NCI-H774 (cell line): ENCODE data around the gene KIAA0825.
A peak's percentile ranks its signal among the peaks of the same experiment; 100 is the strongest.

Experiments
- DNase-seq: peaks from one replicate; lab custom pipeline; 2025; lab: John Stamatoyannopoulos, UW

Gene KIAA0825, protein sequence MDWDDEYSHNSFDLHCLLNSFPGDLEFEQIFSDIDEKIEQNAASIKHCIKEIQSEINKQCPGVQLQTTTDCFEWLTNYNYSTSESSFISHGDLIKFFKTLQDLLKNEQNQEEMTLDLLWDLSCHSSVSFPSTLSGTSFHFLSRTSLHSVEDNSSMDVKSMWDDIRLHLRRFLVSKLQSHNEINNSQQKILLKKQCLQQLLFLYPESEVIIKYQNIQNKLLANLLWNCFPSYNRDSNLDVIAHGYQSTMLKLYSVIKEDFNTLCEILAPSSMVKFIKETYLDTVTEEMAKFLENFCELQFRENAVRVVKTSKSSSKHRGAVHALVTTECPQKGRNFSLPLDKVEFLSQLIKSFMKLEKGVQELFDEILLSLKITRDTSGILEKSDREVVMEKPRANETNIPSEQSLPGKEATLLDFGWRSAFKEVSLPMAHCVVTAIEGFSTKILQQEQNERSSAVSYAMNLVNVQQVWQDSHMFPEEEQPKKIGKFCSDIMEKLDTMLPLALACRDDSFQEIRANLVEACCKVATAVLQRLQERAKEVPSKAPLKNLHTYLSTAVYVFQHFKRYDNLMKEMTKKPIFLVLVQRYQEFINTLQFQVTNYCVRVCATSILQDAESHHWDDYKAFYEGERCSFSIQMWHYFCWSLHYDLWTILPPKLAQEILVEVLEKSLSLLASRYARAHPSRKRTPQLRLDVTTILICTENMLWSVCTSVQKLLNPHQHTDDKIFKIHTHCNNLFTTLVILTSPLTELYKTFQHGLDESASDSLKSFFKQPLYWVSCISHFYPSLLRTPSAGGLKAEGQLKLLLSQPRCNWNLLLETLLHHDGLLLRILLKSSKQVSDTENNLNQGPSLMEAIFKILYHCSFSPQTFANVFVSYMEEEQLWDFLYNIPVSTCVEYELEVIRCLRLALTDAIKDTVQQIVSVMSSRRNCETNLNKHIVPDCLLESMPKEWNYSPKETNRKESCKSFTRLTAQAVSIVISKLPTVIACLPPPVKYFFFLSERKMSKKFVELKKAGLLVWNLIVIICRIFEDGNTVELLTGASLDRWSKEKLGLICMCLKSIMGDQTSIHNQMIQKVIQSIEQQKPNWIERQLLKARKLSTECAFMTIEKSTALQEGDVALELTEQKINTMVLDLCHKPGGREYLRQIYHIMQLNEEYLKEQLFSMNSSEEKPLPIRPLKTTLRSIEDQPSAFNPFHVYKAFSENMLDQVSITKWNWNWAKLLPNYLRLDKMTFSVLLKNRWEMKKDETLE (N-terminal part only)

GRCh38 chr5:94618493-94619328, at the start of gene KIAA0825, which contains the start of gene SLF1:
Gene KIAA0825, minus strand, starts transcription at chr5:94618604. Its CDS starts 81,478 bp downstream, at chr5:94537126.
Gene SLF1, plus strand, starts transcription at chr5:94618669. Its CDS starts 10,142 bp downstream, at chr5:94628811.
- DNase-seq, result peak; percentile 88

- DNase-seq, result no peak
Measured at GRCh38 chr5:94667937-94668336, 49.5 kb upstream of the KIAA0825 start.

DNA sequence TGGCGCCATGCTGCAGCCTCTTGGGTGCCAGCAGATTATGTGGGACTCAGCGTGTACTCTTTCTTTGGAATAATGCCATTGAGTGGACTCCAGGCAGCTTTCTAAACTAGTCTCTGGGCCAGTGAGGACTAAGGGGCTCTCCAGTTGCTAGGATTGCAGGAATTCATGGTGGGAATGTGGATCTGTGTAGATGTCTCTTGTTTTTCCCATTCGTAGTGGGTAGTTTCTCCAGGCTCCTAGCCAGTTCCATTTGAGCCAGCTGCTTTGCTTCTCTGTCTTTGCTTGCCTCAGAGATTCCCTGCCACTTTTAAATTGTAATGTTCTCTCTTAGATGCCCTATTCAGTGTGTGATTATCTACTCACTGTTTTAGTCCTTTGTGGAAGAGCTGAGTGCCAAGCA, 42.7 kb upstream of the KIAA0825 start:
- no peak for DNase-seq

- DNase-seq, result no peak
Measured at GRCh38 chr5:94660506-94660905, 42.1 kb upstream of the KIAA0825 start.

- DNase-seq, result no peak
Measured at GRCh38 chr5:94658272-94658671, 39.9 kb upstream of the KIAA0825 start.

DNA sequence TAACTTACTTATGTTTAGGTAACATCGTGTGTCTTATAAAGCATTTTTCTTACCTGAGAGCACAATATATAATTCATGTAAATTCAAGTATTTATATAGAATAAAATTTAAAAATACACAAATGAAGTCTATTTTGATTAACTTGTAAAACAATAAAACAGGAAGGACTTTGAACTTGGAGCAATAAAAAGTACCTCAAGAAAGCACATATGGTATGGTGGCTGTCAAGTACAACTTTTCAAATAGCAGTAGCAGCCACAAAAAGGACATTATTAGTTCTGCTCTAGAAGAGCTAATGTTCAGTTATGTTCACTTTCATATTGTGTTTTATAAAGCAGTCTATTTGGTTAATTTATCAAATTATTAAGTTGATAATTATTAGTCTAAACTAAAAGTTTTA, 31.5 kb upstream of the KIAA0825 start:
- DNase-seq, result no peak

- no peak for DNase-seq
Measured at GRCh38 chr5:94646758-94647157, 28.4 kb upstream of the KIAA0825 start.

- DNase-seq, result no peak
Measured at GRCh38 chr5:94645053-94645452, 26.6 kb upstream of the KIAA0825 start.

DNA sequence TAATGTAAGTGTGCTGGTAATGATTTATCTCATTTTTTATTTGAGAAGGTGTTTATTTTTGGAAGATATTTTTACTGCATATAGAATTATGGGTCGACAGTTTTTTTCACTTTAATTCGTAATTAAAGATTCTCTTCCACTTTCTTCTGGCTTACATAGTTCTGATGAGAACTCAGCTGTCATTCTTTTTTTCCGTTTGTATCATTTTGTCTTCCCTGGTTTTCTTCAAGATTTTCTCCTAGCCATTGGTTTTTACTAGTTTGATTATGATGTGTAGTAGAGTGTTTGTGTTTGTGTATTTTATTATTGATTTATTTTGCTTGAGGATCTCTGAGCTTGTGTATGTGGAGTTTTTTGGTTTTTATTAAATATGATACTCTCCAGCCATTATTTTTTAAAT, 21.8 kb upstream of the KIAA0825 start:
- no peak for DNase-seq

DNA sequence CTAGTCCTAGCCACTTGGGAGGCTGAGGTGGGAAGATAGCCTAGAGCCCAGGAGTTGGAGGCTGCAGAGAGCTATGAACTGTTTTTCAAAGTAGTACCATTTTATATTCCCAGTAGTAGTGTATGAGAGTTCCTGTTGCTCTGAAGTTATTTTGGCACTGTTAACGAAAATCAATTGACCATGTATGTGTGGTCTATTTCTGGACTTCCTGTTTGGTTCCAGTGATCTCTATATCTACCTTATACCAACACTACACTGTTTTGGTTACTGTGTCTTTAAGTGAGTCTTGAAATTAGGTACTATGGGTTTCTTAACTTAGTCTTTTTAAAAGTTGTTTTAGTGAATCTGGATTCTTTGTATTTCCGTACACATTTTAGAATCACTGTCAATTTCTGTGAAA, 13.6 kb upstream of the KIAA0825 start:
- no peak for DNase-seq

- DNase-seq, result no peak
Measured at GRCh38 chr5:94627191-94627590, 8.8 kb upstream of the KIAA0825 start.

GRCh38 chr5:94623877-94624276, 5.5 kb upstream of the KIAA0825 start:
- DNase-seq, result no peak

GRCh38 chr5:94623011-94623410, 4.6 kb upstream of the KIAA0825 start:
- DNase-seq, result no peak

GRCh38 chr5:94621763-94622162, 3.4 kb upstream of the KIAA0825 start:
- DNase-seq, result no peak

- no peak for DNase-seq
Measured at GRCh38 chr5:94620256-94620655, 1.9 kb upstream of the KIAA0825 start.

DNA sequence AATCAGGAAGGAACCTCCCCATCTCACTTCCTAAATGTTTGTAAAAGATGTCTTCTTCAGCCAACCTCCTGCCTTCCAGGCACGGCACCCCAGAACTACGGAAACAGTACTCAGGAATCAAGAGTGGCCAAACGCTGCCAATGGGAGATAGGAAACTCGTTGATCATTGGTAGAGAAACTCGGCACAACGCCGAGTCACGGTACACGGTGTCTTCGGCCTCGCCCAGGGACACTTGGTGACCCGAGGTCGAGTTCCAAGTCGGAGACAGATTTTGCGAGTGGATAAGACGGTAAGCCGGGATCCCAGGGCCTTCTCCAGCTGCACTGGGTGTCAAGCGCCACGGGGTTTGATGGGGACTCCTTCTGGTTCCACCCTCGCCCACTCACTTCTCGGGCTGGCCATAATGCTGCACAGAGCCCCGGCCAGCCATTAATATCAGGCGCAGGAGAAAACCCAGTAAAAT, 343 bp downstream of the KIAA0825 start:
- peak; percentile 53 for DNase-seq

GRCh38 chr5:94615862-94616261, 2.5 kb downstream of the KIAA0825 start:
- DNase-seq, result no peak

DNA sequence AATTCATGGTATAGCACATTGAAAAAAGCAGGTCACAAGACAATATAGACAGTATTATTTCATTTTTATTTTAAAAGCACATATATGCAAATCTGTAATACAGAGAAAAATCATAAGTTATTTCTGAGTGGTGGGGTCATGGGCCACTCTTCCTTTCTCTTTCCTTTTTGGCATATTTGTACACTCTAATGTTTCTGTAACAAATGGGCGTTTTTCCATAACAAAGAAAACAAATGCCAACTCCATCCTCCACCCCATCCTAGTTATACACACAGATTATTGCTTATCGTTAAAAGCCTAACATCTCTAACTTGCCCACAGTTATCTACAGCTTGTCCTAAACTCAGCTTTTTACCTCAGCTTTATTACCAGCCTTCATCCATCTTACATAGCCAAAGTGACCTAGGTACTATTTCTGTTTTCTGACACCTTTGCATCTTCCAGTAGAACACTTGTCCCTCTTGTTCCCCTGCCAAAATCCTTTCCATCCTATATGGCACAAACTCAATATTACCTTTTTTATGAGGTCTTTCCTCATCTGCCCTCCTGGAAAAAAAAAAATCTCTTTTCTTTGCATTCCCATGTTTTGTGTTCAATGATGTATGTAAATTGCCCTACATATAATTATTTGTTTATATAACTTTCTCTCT, 4.1 kb downstream of the KIAA0825 start:
- DNase-seq, result no peak

- DNase-seq, result peak; percentile 46
Measured at GRCh38 chr5:94613583-94613982, 4.8 kb downstream of the KIAA0825 start.

DNA sequence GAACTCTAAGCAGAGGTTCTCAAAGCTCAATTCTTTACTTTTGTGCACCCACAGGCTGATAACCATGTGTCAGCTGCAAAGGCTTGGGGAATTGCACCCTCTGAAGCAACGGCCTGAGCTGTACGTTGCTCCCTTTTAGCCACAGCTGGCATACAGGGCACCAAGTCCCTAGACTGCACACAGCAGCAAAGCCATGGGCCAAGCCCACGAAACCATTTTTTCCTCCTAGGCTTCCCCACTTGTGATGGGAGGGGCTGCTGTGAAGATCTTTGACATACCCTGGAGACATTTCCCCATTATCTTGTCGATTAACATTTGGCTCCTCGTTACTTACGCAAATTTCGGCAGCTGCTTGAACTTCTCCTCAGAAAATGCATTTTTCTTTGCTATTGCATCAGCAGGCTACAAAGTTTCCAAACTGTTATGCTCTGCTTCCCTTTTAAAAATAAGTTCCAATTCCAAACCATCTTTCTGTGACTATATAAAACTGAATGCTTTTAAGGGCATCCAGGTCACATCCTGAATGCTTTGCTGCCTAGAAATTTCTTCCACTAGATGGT, 23.0 kb downstream of the KIAA0825 start:
- DNase-seq, result no peak
